ENCODE results near the gene SLC7A5. TPM values are rescaled to one million over a fixed set of nuclear protein-coding genes. Genes with fewer than 3 reads are reported as not detected.

Gene SLC7A5
- total and polyA plus RNA-seq, 2 donors (not counting 3 experiments of a cell fraction or from before 2014, with no cell fraction given), result 14.1 to 29.2 TPM

DNA sequence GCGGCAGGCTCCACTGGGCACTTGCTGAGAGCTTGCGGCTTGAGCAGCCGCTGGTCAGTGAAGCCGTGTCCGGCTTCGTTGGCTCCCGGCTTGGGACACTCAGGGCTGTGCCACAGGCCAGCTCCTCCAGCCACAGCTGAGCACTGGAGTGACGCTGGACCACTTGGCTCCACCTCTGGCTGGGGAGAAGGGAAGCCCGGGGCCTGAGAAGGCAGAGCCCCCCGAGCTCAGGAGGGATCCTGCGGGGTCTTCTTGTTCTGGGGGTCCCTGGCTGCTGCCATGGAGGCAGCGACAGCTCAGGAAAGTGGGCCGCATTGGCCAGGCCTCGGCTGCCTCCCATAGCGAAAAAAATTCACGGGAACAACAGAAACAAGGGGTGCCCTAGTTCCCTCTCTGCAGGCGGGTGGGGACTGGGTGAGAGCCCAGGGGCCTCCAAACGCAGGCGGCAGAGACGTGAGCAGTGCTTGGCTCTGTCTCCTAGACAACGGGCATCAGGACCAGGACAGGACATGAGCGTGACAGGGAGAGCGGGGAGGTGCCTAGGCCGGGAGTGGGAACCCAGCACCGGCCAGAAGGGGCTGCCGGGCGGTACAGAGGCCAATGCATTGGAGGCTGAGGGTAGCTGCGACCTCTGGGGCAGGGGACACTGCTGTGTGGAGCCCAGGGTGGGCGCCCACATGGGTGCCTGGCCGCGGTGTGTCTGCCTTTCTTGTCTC lies 37.7 kb downstream of the SLC7A5 start:
- H3K27ac ChIP-seq (ENCODE audit: insufficient read depth, low read depth, low read length), result no peak overlapping the region
- H3K27me3 ChIP-seq (ENCODE audit: control insufficient read depth in 2 of 2, insufficient read depth in 2 of 2, low read length in 2 of 2), result no peaks in the 10 kb centered on the region
- FAIRE-seq (no peak), DNase-seq (ENCODE audit: low read depth, low spot score) (no peak)
- intact Hi-C loops (cut with micrococcal nuclease), result no loop called here
- H3K9me1 ChIP-seq (replicated peaks; ENCODE audit: control insufficient read depth, extremely low read depth, insufficient read depth, low read length), result no peaks in the 10 kb centered on the region
- H3K9ac ChIP-seq (replicated peaks; ENCODE audit: extremely low read depth, insufficient read depth, low read length), result no peak overlapping the region
- dilution Hi-C loops (cut with MboI; ENCODE audit: extremely low pct_ligation_motif_present, low sequenced_read_pairs), result no loop called here
- H3K9me3 ChIP-seq (replicated peaks; ENCODE audit: control insufficient read depth, insufficient read depth, low read length), result no peaks in the 10 kb centered on the region
- POLR2A ChIA-PET, result no interaction called here
- H3K4me1 ChIP-seq (ENCODE audit: control insufficient read depth, extremely low read depth, insufficient read depth, low read length), result peaks cover 6% of the 10 kb centered on the region
- TF ChIP-seq JUN (IDR thresholded peaks at IDR 0.05; ENCODE audit: borderline replicate concordance, insufficient read depth, insufficient read length, low read depth), result no peak
- no peak for TF ChIP-seq POLR2A (IDR thresholded peaks at IDR 0.05; ENCODE audit: low read depth, low read length)
- no peak for TF ChIP-seq MYC (IDR thresholded peaks at IDR 0.05; ENCODE audit: low read depth, low read length)
- TF ChIP-seq POLR2AphosphoS5 (IDR thresholded peaks at IDR 0.05; ENCODE audit: insufficient read depth, low read depth, low read length), result no peak
- no peak for TF ChIP-seq CTCF (IDR thresholded peaks at IDR 0.05; ENCODE audit: extremely low read depth in 1 of 2, insufficient read depth in 1 of 2, low read depth in 1 of 2, low read length in 2 of 2)
- TF ChIP-seq GATA2 (IDR thresholded peaks at IDR 0.05; ENCODE audit: insufficient read depth, insufficient read length, low read depth, low read length), result no peak
- TF ChIP-seq MAX (IDR thresholded peaks at IDR 0.05; ENCODE audit: insufficient read depth, insufficient read length), result no peak
- no peak for TF ChIP-seq FOS (IDR thresholded peaks at IDR 0.05; ENCODE audit: borderline replicate concordance, insufficient read depth, low read length)
- no peak for TF ChIP-seq EZH2 (IDR thresholded peaks at IDR 0.05; ENCODE audit: borderline replicate concordance, low read depth, low read length, severe bottlenecking)
- H3K79me2 ChIP-seq (ENCODE audit: control insufficient read depth, insufficient read depth, low read length), result no peaks in the 10 kb centered on the region
- no peaks in the 10 kb centered on the region for H4K20me1 ChIP-seq (replicated peaks; ENCODE audit: control insufficient read depth, extremely low read depth, insufficient read depth, low read length)
- H3K36me3 ChIP-seq (ENCODE audit: control insufficient read depth in 2 of 2, extremely low read depth in 1 of 2, insufficient read depth in 2 of 2, low read length in 2 of 2), result peaks cover 3 to 10% of the 10 kb centered on the region in 2 experiments
- CTCF ChIA-PET, result interaction anchor here (1.0 to 2.0 kb wide), 3 partner anchors 18 to 53 kb away, joined by 3 to 10 read pairs (median 4); no protein-coding TSS in a partner anchor
- no peak overlapping the region for H2AFZ ChIP-seq (ENCODE audit: low read depth, low read length)
- H3K4me3 ChIP-seq (replicated peaks in 1 of 3; ENCODE audit: insufficient read depth in 1 of 3, low read depth in 1 of 3, low read length in 3 of 3), result no peak overlapping the region
- H3K4me2 ChIP-seq (ENCODE audit: insufficient read depth, low read length), result no peak overlapping the region
- no TSS peak for BruUV-seq (replicated peaks)
